HEK293T (cell line): Measurements from ENCODE around the gene APMAP.

Source experiments
- CTCF ChIA-PET: fragments of 350-600 bp; formaldehyde crosslinking; extraction: SDS; loops from one replicate; lab custom pipeline; 2021; ENCODE audit warnings: antibody characterized with exemption, inconsistent platforms; lab: Yijun Ruan, JAX
- POLR2A ChIA-PET: fragments of 350-600 bp; formaldehyde crosslinking; extraction: SDS; loops from one replicate; lab custom pipeline; 2020; ENCODE audit warnings: antibody characterized with exemption, inconsistent platforms; lab: Yijun Ruan, JAX
- DNase-seq: peaks from one replicate; pipeline ENCODE4 v3.0.0; 2012; ENCODE audit warnings: mixed read lengths; ENCODE audit errors: extremely low spot score
- ARNT ChIP-seq: fragments of 450-650 bp; IDR thresholded peaks from 2 replicates; pipeline ENCODE4 v1.6.1; 2017; ENCODE audit warnings: mild to moderate bottlenecking
- BHLHE40 ChIP-seq: fragments of 450-650 bp; IDR thresholded peaks from 2 replicates; pipeline ENCODE4 v1.6.1; 2016; ENCODE audit warnings: mild to moderate bottlenecking, moderate library complexity, borderline replicate concordance
- CTBP1 ChIP-seq: fragments of 450-650 bp; IDR thresholded peaks from 2 replicates; pipeline ENCODE4 v1.6.1; 2016; ENCODE audit warnings: borderline replicate concordance
- ELF4 ChIP-seq: fragments of 450-650 bp; IDR thresholded peaks from 2 replicates; pipeline ENCODE4 v1.6.1; 2017; ENCODE audit warnings: antibody characterized with exemption
- FOXA1 ChIP-seq: fragments of 450-650 bp; IDR thresholded peaks from 2 replicates; pipeline ENCODE4 v1.6.1; 2016; ENCODE audit warnings: mild to moderate bottlenecking
- FOXK2 ChIP-seq: fragments of 450-650 bp; IDR thresholded peaks from 2 replicates; pipeline ENCODE4 v1.6.1; 2016; ENCODE audit warnings: mild to moderate bottlenecking
- FOXM1 ChIP-seq: fragments of 450-650 bp; IDR thresholded peaks from 2 replicates; pipeline ENCODE4 v1.6.1; 2017; ENCODE audit warnings: mild to moderate bottlenecking, borderline replicate concordance
- HDGF ChIP-seq: fragments of 450-650 bp; IDR thresholded peaks from 2 replicates; pipeline ENCODE4 v1.6.1; 2017; ENCODE audit warnings: antibody characterized with exemption, borderline replicate concordance
- L3MBTL2 ChIP-seq: fragments of 450-650 bp; conservative IDR thresholded peaks from 2 replicates; pipeline ENCODE4 v1.6.1; 2016; ENCODE audit warnings: mild to moderate bottlenecking
- LEF1 ChIP-seq: fragments of 450-650 bp; IDR thresholded peaks from 2 replicates; pipeline ENCODE4 v1.6.1; 2017; ENCODE audit warnings: mild to moderate bottlenecking, borderline replicate concordance
- NFRKB ChIP-seq: fragments of 450-650 bp; IDR thresholded peaks from 2 replicates; pipeline ENCODE4 v1.6.1; 2016; ENCODE audit warnings: mild to moderate bottlenecking, moderate library complexity
- SP1 ChIP-seq: fragments of 450-650 bp; IDR thresholded peaks from 2 replicates; pipeline ENCODE4 v1.6.1; 2017
- SUZ12 ChIP-seq: fragments of 450-650 bp; IDR thresholded peaks from 2 replicates; pipeline ENCODE4 v1.6.1; 2016; ENCODE audit warnings: mild to moderate bottlenecking
- TARDBP ChIP-seq: fragments of 450-650 bp; IDR thresholded peaks from 2 replicates; pipeline ENCODE4 v1.6.1; 2016
- ZNF384 ChIP-seq: fragments of 450-650 bp; IDR thresholded peaks from 2 replicates; pipeline ENCODE4 v1.6.1; 2016
- TF ChIP-seq, protein P1 (sequence below): fragments of 450-650 bp; IDR thresholded peaks from 2 replicates; pipeline ENCODE4 v1.6.1; 2016

The APMAP gene

DNA sequence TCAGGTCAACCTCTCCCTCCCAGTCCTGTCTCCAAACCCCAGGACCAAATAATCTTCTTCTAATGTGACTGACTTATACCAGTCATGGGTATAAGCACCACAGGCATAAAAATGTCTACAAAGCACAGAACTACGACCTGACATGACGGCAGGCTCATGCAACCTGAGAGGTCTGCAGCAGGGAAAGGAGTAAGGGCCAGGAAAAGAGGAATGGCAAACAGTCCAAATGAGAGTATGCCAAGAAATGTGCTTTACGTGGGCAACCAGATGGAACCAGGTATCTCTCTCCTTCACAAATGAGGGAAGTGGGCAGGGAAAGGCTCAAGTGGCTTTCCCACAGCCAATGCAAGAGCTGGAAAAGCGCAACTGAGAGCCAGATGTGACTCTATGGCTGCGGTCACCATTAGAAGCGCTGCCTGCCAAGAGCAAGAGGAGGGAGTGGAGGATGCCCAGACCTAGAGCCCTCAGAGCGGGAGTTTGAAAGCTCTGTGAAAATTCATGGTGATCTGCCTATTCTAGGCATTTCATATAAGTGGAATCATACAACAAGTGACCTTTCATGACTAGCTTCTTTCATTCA is 6.0 kb downstream of the APMAP start:
- no peak for DNase-seq
- POLR2A ChIA-PET: no interaction called here
- TF ChIP-seq CTBP1 (no peak), LEF1 (no peak), BHLHE40 (no peak)
- CTCF ChIA-PET: no interaction called here

DNA sequence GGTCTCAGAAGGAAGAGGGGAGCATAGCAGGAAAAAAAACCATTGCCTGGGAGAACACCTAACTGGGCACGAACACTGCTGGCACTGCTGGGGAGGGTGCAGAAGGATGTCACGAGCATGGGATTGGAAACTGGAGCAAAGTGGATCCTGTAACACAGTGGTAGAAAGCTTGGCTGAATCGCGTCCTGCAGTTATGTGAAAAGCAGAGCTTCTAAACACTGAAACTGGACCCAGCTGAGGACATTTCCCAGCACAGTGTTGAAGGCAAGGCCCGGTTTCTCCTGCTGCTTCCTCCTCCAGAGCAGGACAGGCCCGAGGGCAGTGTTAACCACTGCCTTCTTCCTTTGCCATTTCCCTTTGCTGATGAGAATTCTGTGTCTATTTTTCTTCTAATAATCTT is 6.7 kb downstream of the APMAP start:
- no peak for DNase-seq
- CTCF ChIA-PET: no interaction called here

DNA sequence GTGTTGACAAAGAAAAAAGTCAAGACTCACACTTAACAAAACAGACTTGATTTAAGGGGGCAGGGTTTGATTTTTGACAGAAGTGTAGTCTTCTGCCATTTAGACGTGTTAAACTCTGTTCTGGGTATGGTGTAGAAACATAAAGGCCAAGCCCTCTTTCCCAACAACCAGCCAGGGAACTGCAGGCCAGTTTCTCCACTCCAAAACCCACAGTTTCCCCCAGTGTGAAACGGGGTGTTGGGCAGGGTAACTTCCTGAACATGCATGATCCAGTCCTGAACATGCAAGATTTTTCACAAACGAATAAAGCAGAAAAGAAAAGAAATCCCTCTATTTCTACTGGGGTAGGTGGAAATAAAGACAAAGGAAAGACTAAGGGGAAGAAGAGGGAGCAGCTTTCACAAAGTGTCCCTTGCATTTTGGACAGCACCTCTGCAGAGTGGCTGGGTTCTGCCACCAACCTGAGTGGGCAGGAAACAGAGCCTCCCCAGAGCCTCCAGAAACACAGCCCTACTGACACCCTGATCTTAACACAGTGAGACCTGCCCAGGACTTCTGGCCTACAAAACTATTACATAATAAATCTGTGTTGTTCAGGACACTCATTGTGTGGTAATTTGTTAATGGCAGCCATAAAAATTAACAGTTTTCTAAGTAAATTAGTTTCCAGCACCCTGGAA is 7.5 kb downstream of the APMAP start:
- ChIA-PET POLR2A (interaction anchor here (0.6 kb wide), 1 partner anchor 433 kb away, joined by 3 read pairs; no protein-coding TSS in a partner anchor), CTCF (no interaction called here)
- no peak for DNase-seq
- TF ChIP-seq FOXK2 (no peak), FOXA1 (no peak), ELF4 (no peak), HDGF (no peak), FOXM1 (no peak), LEF1 (no peak), TARDBP (no peak), CTBP1 (no peak), SUZ12 (no peak)
- TF ChIP-seq, protein P1, sequence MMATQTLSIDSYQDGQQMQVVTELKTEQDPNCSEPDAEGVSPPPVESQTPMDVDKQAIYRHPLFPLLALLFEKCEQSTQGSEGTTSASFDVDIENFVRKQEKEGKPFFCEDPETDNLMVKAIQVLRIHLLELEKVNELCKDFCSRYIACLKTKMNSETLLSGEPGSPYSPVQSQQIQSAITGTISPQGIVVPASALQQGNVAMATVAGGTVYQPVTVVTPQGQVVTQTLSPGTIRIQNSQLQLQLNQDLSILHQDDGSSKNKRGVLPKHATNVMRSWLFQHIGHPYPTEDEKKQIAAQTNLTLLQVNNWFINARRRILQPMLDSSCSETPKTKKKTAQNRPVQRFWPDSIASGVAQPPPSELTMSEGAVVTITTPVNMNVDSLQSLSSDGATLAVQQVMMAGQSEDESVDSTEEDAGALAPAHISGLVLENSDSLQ: no peak

More for the DNA sequence above, 6.7 kb downstream of the APMAP start:
- TF ChIP-seq FOXK2: no peak
- TF ChIP-seq CTBP1: no peak
- no peak for TF ChIP-seq ZNF384
- TF ChIP-seq, protein P1: no peak
- TF ChIP-seq ELF4: no peak
- TF ChIP-seq TARDBP: no peak
- no peak for TF ChIP-seq SUZ12
- TF ChIP-seq ARNT: no peak
- TF ChIP-seq NFRKB: no peak
- no peak for TF ChIP-seq L3MBTL2
- TF ChIP-seq BHLHE40: no peak
- no peak for TF ChIP-seq SP1
- no peak for TF ChIP-seq FOXM1
- TF ChIP-seq HDGF: no peak
- TF ChIP-seq FOXA1: no peak
- POLR2A ChIA-PET: interaction anchor here (0.6 kb wide), 2 partner anchors 246 to 432 kb away, joined by 3 to 4 read pairs; no protein-coding TSS in a partner anchor

DNA sequence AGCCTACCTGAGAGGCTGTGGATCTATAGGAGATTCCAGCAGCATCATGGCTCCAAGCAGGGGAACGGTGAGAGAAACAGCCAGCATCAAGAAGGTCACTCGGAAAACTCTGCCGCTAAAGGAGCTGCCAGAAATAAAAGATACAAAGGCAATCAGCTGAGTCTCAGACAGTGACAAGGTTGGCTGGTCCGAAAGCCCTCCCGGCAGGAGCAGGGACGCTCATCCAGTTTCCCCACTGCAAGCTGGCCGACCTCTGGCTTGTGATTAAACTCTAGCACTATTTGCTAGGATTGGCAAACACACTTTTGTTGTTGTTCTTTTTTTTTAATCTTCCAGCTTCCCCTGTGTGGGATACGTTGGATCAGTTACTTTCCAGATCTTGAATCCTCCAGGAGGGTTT is 8.7 kb downstream of the APMAP start:
- DNase-seq: no peak
- ChIA-PET CTCF (no interaction called here), POLR2A (no interaction called here)
- no peak for TF ChIP-seq BHLHE40
- TF ChIP-seq FOXK2: no peak
- no peak for TF ChIP-seq TARDBP
- no peak for TF ChIP-seq FOXA1
- TF ChIP-seq, protein P1: no peak
- TF ChIP-seq SP1: no peak
- no peak for TF ChIP-seq ELF4
- no peak for TF ChIP-seq HDGF
- no peak for TF ChIP-seq ZNF384
- TF ChIP-seq FOXM1: no peak
- TF ChIP-seq L3MBTL2: no peak
- TF ChIP-seq ARNT: no peak
- TF ChIP-seq LEF1: no peak
- TF ChIP-seq SUZ12: no peak
- no peak for TF ChIP-seq NFRKB
- no peak for TF ChIP-seq CTBP1

DNA sequence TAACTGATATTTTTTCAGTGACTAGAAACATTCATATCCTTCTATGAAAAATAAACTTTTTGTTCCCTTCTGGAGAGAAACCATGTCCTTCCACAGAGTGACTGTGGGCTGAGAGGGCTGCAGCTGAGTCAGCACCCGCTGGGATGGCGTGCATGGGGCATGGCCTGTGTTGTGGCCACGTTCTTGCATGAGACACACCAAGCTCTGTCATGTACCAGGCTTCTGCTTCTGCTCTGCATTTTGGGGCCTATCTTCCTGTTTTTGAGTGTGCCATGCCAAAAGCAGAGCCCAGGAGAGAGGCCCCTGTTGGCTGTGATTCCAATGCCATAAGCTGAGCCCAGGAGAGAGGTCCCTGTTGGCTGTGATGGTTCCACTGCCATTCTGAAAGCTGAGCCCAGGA is 10.8 kb downstream of the APMAP start:
- ChIA-PET POLR2A (no interaction called here), CTCF (no interaction called here)
- DNase-seq: no peak
- no peak for TF ChIP-seq SP1
- no peak for TF ChIP-seq NFRKB
- TF ChIP-seq L3MBTL2: no peak
- no peak for TF ChIP-seq TARDBP
- TF ChIP-seq HDGF: no peak
- no peak for TF ChIP-seq FOXM1
- TF ChIP-seq FOXK2: no peak
- TF ChIP-seq ARNT: no peak
- no peak for TF ChIP-seq SUZ12
- no peak for TF ChIP-seq ZNF384
- no peak for TF ChIP-seq FOXA1
- TF ChIP-seq, protein P1: no peak
- TF ChIP-seq ELF4: no peak
- TF ChIP-seq LEF1: no peak
- TF ChIP-seq BHLHE40: no peak
- no peak for TF ChIP-seq CTBP1
